ENCODE data around the gene TRAPPC6A.
"Not testable (repeated sequence)": the region's sequence is repeated elsewhere in the genome, so short reads cannot be mapped to it uniquely, and the experiment has no call there.

The TRAPPC6A gene

DNA sequence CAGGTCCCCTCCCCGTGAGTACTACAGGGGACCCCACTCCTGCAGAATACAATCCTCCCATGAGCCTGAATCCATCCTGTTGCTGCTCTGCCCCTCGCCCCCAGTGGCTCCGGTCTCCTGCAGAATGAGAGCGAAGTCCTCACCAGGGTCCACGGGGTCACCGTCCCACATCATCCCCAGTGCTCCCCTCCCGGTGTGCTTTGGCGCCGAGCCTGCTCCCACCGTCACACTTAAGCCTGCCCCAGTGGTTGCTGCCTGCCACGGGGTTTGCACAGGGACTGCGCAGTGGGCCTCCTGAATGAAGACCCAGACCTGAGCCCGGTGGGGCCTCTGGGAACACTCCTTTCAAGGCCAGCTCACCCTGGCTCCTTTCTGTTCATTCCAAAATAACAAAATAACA lies 47.8 kb downstream of the TRAPPC6A start:
- no peak for ATAC-seq

DNA sequence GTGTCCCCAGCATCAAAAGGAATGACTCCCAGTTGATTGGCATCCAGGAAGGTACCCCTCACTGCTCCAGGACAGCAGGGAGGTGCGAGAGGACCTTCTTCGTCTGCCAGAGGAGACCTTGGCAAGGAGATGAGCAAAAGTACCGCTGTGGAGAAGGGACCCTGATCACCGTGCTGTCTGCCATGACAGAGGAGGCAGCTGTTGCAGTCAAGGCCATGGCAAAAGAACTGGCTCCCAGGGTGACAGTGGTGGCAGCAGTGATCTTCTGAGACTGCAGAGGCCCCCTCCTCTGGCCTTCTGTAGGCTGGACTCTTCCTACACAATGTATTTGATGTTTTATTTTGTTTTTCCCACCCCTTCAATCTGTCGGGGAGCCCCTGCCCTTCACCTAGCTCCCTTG lies 49.2 kb downstream of the TRAPPC6A start:
- no peak for ATAC-seq
- no peak for DNase-seq

More for the DNA sequence above, 47.8 kb downstream of the TRAPPC6A start:
- DNase-seq, result no peak

DNA sequence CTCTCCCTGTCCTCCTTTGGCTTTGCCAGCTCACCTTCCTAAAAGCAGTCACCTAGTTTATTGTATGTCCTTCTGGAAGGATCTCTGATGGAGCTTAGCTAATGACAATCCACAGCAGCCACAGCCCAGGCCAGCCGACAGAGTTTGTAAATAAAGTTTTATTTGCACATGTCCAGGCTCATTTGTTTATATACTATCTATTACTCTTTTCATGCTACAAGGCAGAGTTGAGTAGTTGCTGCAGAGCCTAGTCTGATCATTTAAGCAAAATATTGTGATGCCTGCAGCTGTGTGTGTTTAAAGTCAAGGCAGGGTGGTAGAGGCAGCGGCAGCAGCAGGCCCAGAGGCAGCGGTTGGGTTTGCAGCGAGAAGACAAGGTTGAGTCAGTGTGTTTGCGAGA lies 49.9 kb downstream of the TRAPPC6A start:
- ATAC-seq (no peak), DNase-seq (no peak)

DNA sequence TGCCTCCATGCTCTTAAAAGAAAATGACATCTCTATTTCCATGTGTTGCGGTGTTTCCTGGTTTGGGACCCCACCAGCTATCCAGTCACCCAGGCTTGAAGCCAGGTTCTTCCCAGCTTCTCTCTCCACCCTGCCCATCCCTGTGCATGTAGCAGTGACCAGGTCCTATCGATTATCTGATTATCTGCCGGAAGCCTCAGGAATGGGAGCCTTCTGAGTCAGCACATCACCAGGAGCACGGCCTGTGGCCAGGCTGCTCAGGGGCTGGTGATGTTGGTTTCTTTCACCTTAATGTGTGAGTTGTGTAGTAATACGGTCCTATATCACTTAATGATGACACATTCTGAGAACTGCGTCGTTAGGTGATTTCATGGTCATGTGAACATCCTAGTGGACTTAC lies 51.4 kb downstream of the TRAPPC6A start:
- DNase-seq (no peak), ATAC-seq (no peak)

DNA sequence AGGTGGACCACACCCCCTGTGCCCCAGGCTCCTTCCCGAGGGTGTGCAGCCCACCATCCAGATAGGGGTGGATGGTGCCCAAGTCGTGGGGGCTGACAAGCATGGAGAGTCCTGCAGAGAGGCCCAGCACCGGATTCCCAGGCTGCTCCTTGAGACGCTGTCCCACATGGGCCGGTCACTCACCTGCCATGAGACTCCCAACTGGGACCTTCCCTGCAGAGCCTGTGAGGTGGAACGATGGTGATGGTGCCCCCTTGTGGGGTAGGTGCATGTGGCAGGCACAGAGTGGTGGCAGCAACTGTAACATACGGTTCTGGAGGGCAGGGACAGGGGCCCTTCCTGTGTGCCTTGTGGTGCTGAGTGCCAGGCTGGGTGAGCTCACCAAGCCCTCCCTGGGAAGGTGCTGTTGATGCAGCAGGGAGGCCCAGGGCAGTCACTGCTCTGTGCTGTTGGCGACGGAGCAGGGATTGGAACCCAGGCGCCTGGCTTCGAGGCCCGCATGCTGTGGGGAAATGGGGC lies 52.0 kb downstream of the TRAPPC6A start:
- DNase-seq, result peak; percentile 85
- peak; percentile 81 for ATAC-seq

DNA sequence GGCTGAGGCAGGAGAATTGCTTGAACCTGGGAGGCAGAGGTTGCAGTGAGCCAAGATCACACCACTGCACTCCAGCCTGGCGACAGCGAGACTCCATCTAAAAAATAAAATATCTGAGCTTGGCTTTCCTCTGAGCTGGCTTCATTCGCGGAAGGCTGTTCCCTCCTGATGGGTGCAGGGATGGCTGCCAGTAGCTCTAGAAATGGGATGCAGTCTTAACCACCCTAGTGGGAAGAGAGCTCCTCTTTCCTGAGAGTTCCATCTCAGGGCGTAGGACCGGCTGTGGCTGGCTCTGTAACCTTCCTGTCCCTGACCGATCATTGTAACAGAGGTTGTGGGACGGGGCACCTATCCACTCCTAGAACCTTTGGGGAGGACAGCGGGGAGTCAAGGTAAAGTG lies 52.7 kb downstream of the TRAPPC6A start:
- DNase-seq, result no peak
- no peak for ATAC-seq

DNA sequence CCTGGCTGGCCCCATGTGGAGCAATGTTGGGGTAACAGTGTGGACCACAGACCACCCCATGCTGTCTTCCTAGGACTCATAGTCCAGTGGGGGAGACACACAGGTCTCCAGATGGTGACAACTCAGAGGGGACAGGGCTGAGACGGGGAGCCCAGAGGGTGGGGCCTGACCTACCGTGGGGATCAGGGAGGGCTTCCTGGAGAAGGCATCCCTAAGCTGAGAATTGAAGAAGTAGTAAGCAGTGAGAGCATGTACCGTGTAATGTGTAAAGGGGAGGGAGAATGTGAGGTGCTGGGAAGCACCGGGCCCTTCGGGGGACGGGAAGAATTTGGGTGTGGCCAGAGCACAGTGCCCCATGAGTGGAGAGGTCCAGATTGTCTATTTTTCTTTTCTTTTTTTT lies 54.0 kb downstream of the TRAPPC6A start:
- DNase-seq (no peak), ATAC-seq (no peak)

DNA sequence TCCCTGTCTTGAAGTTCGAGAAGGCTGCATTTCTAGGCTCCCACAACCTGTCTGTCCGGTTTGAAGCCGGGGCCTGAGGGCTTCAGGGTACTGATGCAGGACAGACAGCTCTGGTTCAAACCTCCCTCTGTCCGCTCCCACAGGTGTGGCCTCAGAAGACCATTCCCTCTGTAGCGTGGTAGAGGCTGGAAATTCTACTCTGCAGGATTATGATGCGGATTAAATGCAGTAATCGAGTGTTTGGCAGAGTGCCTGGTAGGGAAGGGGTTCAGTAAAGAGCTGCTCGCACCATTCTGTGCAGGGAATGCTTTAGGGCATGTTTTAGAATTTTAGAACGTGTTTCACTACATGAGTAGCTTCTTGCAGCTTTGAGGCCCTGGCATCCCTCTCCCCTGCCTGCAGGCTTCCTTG lies 54.6 kb downstream of the TRAPPC6A start:
- ATAC-seq (no peak), DNase-seq (no peak)

DNA sequence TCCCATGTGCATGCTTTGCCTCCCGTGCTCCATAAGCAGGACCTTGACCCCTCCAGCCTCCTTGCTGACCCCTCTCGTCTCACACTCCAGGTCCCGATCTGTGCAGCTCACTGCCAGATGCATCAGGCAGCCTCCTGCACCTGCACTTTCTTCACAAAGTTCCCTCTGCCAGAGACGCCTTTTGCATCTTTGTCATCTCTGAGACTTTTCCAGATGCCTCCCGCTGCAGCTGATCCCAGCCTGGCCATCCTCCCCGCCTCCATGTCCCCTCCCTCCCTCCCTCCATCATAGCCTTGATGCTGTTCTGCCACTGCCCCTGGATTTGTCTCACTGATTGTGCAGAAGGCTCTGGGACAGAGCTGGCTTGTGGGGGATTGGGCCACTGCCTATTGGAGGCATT lies 55.2 kb downstream of the TRAPPC6A start:
- DNase-seq (no peak), ATAC-seq (no peak)

DNA sequence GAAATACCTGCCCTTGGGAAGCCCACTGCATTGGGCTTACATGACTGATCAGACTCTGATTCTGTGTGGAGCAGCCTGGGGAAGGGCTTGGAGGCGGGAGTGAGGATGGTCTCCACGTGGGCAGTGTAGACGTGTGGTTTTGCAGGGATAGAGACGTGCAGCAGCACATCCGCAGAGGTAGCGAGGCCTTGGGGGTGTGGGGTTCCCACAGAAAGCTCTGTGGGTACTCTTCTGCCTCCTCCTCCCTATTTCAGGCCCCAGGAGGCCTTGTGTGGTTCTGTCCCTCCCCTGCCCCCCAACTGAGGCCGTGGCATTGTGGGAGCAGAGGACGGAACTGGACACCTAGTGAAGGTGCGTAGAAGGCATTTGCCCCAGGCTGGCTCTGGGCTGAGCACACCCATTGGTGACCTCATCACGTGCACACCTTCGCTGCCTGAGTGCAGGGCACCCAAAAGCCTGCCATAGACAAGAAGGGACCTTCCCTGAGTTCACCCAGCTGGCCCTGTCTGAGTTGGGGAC lies 56.2 kb downstream of the TRAPPC6A start:
- ATAC-seq, result no peak

DNA sequence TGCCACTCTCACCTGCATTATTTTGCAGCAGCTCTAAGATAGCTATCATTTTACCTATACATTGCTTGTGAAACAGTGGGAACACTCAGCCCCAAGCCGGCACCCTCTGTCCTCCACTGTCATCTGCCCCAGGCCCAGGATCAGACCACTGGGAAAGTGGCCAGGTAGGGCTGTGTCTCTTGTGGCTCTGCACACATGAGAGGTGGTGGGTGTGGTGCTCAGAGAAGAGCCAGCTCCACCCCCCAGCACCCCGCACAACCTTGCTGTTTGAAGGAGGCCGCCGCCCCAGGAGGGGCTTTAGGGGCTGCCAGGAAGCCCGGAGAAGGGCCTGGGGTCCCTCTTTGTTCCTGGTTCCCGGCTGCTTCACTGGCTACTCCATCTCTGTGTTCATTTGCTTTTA lies 58.5 kb downstream of the TRAPPC6A start:
- no peak for DNase-seq

More for the DNA sequence above, 56.2 kb downstream of the TRAPPC6A start:
- DNase-seq, result peak; percentile 31

DNA sequence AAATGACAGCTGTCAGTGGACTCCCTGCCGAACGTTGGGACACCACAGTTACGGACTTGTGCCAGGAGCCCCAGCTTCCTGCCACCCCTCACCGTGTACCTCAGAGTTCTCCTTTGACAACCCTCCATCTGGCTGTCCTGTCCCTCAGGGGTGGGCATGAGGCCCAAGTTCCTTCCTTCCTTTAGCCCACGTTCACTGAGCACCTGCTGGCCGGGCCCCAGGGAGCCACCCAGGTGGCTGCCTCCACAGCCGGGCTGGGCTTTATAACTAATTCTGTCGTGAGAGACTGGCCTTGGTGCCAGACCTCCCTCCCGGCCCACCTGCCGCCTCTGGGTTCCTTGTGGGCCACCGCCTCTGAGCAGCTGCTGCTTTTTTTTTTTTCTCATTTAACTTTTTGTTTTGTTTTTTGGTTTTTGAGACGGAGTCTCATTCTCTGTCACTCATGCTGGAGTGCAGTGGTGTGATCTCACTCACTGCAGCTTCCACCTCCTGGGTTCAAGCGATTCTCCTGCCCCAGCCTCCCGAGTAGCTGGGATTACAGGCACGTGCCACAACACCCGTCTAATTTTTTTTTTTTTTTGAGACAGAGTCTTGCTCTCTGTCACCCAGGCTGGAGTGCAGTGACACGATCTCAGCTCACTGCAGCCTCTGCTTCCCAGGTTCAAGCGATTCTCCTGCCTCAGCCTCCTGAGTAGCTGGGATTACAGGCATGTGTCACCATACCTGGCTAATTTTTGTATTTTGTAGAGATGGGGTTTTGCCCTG lies 59.3 kb downstream of the TRAPPC6A start:
- ATAC-seq, DNase-seq: not testable (repeated sequence)

More for the DNA sequence above, 58.5 kb downstream of the TRAPPC6A start:
- no peak for ATAC-seq

DNA sequence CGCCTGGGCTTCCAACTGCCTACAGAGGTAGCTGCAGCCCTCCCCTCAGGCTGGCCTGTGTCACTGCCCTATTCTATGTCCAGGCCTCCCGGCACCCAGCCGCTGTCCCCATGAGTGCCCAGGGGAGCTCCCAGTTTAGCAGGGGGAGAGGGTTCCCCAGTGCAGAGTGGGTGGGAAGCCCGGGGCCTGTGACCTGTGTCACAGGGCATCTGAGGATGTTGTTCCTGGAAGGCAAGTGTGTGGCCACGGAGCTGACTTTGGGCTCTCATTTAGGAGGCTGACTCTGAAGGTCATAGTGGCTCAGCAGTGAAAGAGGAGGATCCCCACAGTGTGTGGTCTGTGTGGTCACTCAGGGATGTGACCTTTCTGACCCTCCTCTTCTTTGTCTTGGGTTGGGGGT lies 59.9 kb downstream of the TRAPPC6A start:
- no peak for ATAC-seq
- no peak for DNase-seq

DNA sequence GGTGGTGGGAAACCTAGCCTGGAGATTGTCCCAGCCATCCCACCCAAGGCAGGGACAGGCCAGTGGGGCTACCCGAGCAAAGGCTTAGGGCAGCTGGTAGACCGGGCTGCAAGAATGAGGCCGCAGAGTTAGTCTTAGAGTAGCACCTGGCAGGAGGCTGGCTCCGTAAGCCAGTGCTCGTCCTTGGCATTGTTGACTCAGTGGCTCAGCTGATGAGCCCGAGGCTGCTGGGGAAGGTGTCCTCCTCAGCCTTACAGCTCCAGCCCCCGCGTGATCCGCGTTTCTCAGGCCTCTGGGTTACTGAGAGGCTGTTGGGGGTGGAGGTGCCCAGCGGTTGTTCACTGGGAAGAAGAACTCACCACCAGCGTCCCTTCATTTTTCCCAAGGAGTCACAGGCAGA lies 60.4 kb downstream of the TRAPPC6A start:
- peak; percentile 26 for ATAC-seq

DNA sequence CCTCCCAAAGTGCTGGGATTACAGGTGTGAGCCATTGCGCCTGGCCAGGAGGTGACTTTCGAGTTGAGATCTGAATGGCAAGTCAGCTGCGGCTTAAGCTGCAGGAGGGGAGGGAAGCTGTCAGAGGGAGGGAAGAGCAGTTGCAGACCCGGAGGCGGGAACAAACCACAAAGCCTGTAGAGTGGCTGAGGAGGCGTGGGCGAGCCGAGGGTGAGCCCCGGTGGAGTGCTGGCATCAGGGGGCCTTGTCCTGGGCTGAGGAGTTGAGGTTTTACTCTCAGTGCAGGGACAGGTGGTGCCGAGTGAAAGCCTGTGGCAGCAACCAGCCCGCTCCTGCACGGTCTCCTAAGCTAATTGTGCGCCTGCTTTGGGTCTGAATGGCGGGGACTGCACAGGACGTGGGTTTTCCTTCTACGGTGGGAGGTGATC lies 60.9 kb downstream of the TRAPPC6A start:
- DNase-seq (peak; percentile 82), ATAC-seq (peak; percentile 86)

More for the DNA sequence above, 60.4 kb downstream of the TRAPPC6A start:
- no peak for DNase-seq

DNA sequence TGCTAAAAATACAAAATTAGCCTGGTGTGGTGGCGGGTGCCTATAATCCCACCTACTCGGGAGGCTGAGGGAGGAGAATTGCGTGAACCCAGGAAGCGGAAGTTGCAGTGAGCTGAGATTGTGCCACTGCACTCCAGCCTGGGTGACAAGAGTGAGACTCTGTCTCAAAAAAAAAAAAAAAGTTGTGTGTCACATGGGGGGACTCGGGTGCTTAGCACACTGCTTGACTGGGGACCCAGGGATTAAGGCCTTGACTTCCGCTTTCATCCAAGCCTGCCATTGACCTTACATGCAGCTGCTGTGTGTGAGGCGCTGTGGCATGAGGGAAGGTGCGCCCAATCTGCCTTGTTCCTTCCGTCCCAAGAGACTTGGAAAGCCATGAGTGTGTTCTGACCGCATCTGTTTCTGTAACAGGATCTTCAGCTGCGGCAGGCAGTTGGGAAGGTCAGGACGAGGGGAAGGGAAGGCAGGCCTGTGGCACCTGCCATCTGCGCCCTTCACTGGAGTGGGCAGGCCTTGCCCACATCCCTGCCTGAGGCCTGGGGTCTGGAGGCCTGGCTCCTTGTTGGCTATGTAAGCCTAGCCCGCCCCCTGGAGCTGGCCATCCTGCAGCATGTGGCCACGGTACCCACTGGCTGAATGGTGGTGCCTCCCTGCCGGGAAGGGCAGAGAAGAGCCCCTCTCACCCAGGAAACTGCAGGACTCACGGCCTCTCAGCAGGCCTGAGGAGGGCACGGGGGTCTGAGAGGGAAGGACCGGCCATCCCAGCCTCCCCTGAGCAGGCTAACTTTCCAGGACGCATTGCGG lies 62.0 kb downstream of the TRAPPC6A start:
- ATAC-seq, result no peak
- no peak for DNase-seq

DNA sequence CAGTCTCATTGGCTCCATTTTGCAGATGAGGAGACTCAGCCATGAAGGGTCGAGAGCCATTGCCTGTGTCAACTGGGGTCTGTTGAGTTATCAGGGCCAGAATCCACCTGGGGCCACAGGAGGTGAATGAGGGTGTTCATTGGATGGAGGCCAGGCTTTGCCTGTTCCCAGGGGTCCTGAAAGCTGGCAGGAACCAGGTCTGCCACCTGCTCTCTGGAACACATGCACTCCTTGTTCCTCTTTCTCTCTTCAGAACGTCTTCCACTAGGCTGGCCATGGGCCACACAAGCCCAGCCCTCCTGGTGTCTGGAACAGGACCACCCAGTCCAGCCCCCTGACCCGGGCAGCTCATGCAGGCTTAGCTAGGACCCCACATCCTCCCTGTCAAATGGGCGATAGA lies 63.9 kb downstream of the TRAPPC6A start:
- DNase-seq (no peak), ATAC-seq (no peak)

DNA sequence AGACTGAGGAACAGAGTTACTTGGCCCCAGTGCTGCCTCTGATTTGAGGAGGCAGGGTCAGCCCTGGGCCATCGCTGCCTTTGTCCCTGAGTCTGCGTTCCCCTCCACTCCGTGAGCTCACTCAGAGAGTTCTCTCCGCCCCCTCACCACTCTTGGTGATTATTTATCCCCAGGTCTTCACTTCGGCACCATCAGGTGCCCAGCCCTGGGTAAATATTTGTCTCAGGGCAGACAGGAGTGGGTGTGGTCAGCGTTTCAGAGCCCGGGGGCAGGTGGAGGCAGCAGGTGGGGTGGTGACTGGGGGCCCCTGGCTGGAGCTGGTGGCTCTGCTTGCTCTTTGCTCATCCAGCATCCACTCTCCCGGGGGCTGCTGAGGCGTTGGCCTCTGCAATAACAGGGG lies 64.4 kb downstream of the TRAPPC6A start:
- DNase-seq (no peak), ATAC-seq (no peak)

Data from stimulated activated naive CD8-positive, alpha-beta T cell treated with anti-CD3 and anti-CD28 coated beads, Interleukin-15, Interleukin-2, amounts not matched to agents 100 U/mL and 50 U/mL, for 24 hours (primary cell).